GM18507 (cell line): Measurements from ENCODE around the gene HIGD1A.
"Not testable (repeated sequence)": the region's sequence is repeated elsewhere in the genome, so short reads cannot be mapped to it uniquely, and the experiment has no call there.

ENCODE experiments used
- DNase-seq: peaks from one replicate; pipeline ENCODE4 v3.0.0; 2011; ENCODE audit warnings: low read depth; ENCODE audit not compliant: insufficient read length; ENCODE audit errors: extremely low spot score
- FAIRE-seq: peaks from 2 replicates; lab custom pipeline; 2011; peaks lifted over from hg19 to GRCh38; lab: Jason Lieb, UNC

The HIGD1A gene

DNA sequence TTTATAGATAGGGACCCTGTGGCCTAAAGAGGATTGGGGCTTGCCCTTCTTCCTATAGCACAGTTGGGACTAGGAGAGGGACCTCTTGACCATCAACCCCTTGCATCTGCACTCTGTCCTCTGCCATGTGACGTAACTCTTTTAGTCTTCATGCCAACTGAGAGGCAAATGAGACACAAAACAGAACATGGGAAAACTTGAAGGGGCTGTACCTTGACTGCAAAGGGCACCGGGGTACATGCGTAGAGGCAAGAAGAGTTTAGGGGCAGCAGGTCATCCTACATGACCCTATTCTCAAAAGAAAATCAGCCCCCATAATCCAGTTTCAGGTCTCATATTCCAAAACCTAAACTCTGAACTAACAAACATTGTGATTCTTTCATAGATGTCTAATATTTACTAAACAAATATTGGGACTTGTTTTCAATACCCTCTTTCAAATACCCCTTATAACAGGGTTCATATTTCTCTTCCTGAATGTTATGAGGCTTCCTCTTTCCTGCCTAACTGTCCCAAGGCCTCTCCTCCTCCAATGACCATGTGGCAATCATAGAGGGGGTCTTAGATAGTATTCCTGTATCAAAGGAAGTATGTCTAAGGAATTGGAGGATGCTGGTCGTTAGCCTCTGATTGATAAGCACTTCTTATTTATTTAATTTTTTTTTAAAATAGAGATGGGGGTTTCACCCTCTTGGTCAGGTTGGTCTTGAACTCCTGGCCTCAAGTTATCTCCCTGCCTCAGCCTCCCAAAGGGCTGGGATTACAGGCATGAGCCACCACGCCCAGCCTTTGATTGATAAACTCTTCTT lies 25.5 kb upstream of the HIGD1A start:
- DNase-seq: no peak
- no peak for FAIRE-seq

DNA sequence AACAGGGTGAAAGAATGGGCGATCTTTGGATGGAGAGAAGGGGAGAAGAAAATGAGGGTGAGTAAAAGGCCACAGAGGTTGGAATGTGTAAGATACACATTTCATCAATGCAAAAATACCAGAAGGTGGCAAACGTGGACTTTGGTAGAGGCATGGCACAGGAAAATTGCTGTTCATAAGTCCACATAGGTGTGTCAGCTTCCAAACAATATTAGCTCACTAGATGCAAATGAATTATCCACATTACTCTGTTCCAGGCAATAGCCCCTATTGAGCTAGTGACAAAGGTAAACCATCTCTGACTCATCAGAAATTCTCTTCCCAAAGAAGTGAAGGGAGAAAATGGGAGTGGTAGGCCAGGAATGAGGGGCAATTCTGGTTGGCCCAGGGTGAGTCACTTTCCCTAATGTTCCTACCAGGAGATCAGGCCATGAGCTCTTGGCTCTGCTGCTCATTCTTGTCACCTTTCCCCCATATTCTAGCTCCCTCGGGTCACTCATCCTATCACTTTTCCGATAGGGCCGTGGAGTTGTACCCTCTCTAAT lies 24.9 kb upstream of the HIGD1A start:
- FAIRE-seq: no peak
- DNase-seq: no peak

DNA sequence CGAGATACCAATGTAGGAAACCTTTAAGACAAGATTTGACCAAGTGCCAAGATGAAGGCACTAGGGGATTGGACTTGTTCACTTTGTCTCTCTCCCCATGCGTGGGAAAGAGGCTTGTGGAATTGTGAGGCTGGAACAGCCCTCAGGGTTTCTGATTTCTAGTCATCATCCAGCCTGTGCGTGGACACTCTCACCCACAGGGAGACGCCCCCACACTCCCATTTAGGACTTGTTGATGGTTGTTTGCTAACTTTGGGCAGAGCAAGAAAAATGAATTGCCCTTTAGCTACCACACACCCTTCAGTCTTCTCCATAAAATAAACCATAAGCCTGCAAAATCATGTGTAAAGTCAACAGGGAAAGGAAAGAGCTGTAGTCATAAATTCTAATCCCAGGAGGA lies 23.4 kb upstream of the HIGD1A start:
- no peak for FAIRE-seq
- no peak for DNase-seq

- DNase-seq: no peak
- FAIRE-seq: no peak
Observed at GRCh38 chr3:42827023-42827422, 22.7 kb upstream of the HIGD1A start.

DNA sequence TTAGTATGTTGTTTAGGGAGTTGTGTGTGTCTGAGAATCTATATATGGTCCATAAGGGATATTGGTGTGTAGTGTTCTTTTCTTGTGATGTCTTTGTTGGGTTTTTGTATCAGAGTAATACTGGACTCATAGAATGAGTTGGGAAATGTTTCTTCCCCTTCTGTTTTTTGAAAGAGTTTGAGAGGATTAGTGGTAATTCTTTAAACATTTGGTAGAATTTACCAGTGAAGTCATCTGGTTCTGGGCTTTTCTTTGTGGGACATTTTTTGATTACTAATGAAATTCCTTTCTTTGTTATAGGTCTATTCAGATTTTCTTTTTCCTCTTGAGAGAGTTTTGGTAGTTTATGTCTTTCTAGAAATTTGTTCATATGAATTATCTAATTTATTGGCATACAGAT lies 21.9 kb upstream of the HIGD1A start:
- DNase-seq (no peak), FAIRE-seq (no peak)

- DNase-seq (no peak), FAIRE-seq (no peak)
Observed at GRCh38 chr3:42823351-42823750, 19.1 kb upstream of the HIGD1A start.

GRCh38 chr3:42822828-42823227 lies 18.5 kb upstream of the HIGD1A start:
- DNase-seq: no peak
- FAIRE-seq: no peak

DNA sequence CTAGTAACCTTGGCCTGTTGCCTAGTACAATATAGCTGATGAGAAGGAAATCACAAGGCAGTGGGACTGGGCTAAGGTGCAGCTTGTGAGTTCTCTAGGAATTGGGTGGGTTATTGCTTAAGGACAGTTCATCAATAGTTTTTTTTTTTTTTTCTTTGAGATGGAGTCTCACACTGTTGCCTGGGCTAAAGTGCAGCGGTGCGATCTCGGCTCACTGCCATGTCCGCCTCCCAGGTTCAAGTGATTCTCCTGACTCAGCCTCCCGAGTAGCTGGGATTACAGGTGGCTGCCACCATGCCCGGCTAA lies 16.4 kb upstream of the HIGD1A start:
- DNase-seq (no peak), FAIRE-seq (no peak)

DNA sequence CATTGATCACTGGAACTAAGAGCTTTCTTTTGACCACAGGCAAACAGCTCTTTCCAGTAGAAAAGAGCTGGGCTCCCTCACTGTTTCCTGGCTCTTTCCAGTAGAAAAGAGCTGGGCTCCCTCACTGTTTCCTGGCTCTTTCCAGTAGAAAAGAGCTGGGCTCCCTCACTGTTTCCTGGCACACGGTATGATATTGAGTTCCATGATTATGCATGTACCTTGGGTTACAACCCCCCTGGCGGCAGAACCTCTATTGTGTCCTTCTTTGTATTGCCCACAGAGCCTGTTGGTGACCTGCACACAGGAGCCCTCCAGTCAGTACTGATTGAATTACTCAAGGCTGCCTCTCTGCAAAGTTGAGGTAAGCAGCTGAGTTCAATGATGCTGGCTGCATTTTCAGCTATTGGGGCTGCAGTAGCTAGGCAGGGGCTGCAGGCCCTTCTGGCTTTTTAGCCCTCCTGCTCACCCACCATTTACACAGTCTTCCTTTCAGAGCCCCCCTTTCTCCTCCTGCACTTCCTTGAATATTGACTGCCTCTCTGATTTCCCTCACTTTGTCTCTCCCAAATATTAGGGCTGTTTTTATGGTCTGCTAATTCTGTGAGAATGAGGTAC lies 15.2 kb upstream of the HIGD1A start:
- DNase-seq: no peak
- no peak for FAIRE-seq

DNA sequence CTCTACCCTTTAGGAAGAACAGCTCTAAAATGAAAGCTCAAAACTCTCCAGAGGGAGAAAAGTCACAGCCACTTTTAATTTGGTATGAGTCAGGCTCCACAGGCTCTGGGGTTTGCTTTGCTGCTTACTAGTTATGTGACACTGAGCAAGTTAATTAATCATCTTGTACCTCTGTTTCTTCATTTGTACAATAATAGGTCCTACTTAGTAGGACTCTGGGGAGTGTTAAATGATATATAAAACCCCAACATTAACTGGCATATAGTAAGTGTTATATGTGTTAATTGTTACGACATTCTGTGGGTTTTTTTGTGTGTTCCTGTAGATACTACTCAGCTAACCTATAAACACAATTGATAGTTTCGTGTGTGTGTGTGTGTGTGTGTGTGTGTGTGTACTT lies 11.5 kb upstream of the HIGD1A start:
- FAIRE-seq: no peak
- no peak for DNase-seq

- no peak for FAIRE-seq
- no peak for DNase-seq
Observed at GRCh38 chr3:42814914-42815507, 10.7 kb upstream of the HIGD1A start.

DNA sequence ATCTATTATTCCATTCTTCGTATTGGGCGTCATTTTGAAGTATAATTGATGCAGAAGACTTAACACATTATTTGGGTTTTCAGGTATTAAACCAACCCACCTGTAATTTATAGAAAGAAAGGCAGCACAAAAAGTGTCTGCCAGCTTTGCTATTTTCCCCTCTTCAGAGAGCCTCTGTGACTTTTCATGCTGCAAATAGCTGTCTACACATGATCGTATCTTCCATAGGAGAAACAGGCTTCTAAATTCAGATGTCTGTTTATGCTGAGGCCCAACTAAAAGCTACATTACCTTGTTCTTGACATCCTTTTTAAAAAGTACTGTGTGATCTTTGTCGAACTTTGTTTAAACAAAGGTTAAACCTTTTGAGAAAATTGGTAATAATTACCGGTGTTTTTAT lies 10.0 kb upstream of the HIGD1A start:
- DNase-seq (no peak), FAIRE-seq (no peak)

DNA sequence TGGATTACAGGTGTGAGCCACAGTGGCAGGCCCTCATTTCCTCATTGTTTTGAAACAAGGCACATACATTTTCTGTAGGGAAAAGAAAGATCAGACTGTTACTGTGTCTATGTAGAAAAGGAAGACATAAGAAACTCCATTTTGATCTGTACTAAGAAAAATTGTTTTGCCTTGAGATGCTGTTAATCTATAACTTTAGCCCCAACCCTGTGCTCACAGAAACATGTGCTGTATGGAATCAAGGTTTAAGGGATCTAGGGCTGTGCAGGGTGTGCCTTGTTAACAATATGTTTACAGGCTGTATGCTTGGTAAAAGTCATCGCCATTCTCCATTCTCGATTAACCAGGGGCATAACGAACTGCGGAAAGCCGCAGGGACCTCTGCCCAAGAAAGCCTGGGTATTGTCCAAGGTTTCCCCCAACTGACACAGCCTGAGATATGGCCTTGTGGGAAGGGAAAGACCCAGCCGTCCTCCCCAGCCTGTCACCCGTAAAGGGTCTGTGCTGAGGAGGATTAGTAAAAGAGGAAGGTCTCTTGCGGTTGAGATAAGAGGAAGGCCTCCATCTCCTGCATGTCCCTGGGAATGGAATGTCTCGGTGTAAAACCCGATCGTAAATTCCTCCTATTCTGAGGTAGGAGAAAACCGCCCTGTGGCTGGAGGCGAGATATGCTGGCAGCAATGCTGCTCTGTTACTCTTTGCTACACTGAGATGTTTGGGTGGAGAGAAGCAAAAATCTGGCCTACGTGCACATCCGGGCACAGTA lies 7.0 kb upstream of the HIGD1A start:
- FAIRE-seq, DNase-seq: not testable (repeated sequence)

GRCh38 chr3:42810706-42811105 lies 6.4 kb upstream of the HIGD1A start:
- FAIRE-seq, DNase-seq: not testable (repeated sequence)

DNA sequence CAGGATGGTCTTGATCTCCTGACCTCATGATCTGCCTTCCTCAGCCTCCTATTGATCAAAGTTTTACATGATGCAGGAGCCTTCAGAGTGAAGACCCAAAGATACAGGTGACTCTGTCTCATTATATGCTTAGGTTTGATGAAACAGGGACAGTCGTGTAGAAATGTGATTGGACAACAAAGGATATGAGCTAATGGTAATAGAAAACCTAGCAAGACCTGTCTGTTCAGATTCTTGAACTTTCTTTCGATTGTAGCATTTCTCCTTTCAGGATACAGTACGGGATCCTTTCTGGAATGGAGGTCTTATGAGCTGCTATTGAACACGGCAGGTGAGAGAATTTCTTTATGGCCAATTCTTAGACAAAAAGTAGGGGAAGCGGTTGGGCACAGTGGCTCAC lies 4.9 kb upstream of the HIGD1A start, which contains the start of gene ACKR2:
TSS of gene ACKR2 (plus strand) at position 244 of the 400 bp plus-strand sequence. CDS start 55,058 bp downstream, outside the sequence.
- no peak for FAIRE-seq
- no peak for DNase-seq

- FAIRE-seq (no peak), DNase-seq (no peak)
Observed at GRCh38 chr3:42807929-42808328, 3.6 kb upstream of the HIGD1A start.

DNA sequence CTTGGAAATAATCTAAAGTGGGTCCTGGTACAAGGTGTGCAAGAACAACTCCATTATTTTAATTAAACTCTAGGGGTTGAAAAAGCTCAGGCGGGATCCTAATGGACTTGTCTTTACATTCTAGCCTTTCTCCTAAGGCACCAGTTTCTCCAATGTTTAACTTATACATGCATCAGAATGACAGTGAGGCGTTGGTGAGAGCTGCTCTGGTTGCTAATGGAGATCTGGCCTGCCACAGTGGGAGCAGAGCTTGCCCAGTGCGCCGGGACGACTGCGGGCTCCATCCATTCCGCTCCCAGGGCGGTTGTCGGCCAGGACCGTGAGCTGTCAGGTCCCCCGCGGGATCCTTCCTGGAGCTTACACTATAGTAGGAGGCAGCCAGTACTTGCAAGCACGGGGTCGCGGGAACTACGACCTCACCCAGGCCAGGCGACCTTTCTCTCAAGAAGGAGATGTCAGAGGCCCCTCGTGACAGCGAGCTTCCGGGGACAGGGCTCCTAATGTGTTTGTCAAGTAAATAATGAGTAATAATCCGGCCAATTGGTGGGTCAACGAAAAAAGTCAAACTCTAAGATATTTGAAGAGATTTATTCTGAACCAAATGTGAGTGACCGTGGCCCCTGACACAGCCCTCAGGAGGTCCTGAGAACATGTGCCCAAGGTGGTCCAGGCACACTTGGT lies 991 bp upstream of the HIGD1A start:
- DNase-seq (no peak), FAIRE-seq (no peak)

DNA sequence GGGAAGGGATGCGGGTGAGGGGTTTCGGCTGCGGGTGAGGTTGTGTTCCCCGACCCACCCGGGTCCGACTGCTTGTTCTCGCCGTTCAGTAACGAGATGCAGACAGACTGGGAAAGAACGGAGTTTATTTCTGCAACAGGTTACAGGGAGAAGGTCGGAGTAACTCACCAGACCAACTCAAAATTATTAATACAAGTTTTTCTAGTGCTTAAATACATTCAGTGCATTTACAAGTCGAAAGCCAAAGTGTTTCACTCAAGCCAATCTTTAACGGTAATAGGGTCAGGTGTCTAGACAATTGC lies 492 bp upstream of the HIGD1A start:
- no peak for FAIRE-seq

DNA sequence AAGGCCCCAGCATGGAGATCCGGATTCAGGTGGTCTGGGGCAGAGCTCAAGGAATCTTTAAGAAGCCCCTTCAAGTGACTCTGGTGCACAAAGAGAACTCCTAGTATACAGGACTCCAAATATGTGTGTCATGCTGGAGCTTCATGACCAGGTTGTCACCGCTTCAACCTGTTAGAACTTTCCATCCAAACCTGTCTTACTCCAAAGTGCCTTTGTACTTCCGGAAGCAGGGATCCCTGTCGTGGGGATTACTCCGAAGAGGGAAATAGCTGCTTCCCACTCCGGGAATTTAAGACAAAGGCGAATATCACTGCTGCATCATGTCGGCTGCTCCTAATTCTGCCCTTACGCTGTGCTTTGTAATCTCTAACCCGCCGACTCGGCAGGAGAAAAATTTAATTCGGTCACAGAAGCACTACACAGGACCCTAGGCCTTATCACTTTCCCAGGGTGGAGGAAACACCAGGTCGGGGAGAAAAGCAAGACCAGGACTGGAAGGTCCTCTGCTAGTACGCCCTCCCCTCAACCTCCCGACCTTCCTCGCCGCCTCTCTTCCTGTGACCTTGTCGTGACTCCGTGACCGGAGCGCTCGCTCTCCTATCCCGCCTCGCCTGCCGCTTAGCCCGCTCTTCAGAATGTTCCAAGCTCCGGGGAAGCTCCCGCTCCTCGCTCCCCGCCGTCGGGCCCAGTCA lies 730 bp downstream of the HIGD1A start:
- DNase-seq (peak; percentile 2), FAIRE-seq (no peak)

More for the DNA sequence above, 492 bp upstream of the HIGD1A start:
- no peak for DNase-seq
